HG02678 (cell line): ENCODE data around the gene LPAR6.

ENCODE experiments used
- ATAC-seq: cut with Tn5 transposase; IDR thresholded peaks from one replicate; pipeline ENCODE4 v1.9.1; 2021; ENCODE audit warnings: mild to moderate bottlenecking, moderate library complexity; ENCODE audit not compliant: unreplicated experiment

Gene LPAR6

DNA sequence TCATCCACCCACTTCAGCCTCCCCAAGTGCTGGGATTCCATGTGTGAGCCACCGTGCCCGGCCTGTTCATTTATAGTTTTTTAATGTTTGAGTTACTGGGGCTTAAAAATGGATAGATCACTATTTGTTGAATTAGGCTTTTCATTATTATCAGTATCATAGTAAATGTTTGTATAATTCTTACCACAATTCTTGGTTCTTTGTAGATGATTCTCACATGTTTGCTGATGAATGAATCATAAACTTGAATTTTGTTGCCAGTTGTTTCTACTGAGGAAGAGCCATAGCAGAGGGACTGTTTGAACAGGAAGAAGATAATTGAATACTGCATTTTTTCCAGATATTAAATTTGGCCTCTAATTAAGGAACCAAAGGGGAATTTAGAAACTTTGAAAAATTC lies 2.6 kb upstream of the LPAR6 start:
- no peak for ATAC-seq

DNA sequence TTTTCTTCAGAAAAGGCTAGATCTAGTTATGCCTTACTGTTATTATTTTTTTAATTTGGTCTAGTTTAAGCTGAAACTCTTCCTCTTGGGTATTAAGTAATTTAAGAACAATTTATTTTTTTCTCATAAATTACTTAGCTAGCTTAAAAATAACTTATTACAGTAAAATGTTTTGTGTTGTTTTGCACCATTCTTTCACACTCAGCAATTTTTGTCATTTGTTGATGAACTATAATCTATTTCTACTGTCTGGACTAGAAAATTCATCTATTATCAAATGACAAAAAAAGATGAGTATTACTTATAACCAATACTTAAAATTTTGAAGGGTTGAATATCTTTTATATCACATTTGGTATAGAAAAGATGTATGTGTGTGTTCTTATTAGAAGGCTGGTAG lies 1.6 kb upstream of the LPAR6 start:
- ATAC-seq: no peak

DNA sequence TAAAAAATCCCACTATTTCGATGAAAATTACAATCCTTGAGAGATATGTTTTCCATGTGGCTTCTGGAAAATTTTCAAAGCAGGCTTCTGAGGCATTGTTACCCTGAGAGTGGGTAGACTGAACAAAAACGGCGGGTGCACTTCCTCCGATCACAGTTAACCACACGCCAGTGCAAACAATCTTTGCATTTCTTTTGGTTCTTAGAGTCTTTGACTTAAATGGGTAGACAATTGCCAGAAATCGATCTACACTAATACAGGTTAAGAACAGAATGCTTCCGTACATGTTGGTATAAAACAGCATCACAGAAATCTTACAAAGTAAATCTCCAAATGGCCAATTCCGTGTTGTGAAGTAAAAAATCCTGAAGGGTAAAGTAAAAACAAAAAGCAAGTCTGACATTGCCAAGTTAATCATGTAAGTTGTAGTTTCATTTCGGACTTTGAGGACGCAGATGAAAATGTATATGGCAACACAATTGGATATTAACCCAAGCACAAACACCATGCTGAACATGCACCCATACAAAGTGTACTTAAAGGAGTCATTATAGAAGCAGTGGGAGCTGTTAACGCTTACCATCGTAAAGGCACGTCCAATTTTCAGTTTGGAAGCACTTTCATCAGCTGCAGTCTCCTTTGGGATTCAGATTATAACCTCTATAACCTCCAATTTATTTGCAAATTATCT lies 927 bp downstream of the LPAR6 start:
- peak; percentile 54 for ATAC-seq

DNA sequence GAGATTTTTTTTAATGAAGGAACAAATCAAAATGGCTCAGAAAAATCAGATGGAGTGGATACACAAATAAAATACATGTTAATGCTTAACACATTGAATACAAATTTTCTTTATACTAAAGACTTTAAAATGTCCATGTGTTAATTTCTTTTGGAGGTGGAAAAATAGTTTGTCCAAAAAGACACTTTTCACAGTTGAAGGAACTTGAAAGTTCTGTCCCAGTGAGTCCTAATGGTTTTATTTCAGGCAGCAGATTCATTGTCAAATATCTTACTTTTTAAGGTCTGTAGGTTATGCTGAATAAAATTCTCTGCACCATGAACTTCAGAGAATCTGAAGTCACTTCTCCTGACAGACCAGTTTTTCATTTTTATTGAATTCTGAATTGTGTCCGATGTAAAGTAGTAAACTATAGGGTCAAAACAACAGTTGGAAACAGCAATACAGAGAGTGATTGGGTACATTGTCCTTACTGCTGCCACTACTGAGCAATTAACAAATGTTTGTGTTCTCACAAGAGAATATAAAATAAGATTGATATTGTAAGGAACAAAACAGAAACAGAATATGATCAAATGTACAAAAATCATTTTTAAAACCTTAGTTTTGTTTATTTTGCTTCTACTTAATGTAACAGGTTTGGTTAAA lies 1.6 kb downstream of the LPAR6 start:
- ATAC-seq: no peak

DNA sequence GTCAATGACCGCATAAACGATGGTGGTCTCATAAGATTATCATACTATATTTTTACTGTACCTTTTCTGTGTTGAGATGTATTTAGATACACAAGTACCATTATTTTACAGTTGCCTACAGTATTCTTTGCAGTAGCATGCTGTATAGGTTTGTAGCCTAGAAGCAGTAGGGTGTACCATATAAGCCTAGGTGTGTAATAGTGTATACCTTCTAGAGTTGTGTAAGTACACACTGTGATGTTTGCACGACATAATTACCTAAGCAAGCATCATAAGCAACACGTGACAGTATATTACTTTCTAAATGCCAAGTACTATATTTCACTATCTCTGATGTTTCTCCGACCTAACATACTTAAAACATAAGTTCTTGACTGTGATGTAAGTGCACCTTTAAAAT lies 2.7 kb downstream of the LPAR6 start:
- ATAC-seq: no peak

DNA sequence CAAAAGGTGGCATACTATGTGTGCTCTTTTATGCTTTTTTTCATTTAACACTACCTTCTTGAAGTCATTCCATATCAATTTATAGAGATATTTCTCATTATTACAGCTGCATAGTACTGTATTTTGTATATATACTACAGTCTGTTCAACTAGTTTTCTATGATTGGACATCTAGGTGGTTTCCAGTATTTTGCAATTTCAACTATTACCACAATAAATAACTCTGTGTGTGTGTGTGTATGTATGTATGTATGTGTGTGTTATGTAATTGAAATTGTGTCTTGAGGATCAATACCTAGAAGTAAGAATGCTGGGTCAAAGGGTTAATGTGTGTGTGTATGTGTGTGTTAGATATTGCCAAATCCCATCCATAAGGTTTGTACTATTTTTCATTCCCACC lies 7.0 kb downstream of the LPAR6 start:
- no peak for ATAC-seq

DNA sequence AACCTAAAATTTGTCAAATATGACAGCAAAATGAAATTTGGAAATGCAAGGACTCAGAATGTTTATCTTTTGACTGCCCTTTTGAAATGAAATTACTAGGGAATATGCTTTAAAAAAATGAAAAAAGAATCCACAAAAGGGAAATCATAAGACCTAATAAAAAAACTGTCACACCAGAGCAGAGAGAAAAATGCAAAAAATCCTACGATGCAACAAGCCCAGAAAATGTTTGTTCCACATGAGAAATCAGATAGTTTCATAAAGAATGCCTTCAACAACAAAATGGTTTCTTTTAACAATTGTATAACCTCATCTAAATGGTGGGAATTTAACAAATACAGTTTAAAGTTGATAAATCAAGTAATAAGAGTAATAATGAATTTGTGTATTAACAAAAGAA lies 8.0 kb downstream of the LPAR6 start:
- no peak for ATAC-seq

DNA sequence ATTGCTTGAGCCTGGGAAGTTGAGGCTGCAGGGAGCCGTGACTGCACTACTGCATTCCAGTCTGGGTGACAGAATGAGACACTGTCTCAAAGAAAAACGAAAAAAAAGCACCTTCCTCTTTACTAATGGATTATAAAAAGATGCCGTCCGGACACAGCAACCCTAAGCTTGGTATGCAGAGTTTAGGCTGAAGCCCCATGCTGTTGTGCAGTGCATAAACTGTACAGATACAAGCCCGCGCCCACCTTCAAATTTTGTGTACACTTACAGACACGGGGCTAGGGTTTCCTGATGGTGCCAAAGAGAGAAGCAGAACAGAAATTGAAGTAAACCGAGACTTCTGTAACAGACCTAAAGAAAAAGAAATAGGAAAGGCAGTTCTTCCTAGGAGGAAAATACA lies 9.0 kb downstream of the LPAR6 start:
- no peak for ATAC-seq

DNA sequence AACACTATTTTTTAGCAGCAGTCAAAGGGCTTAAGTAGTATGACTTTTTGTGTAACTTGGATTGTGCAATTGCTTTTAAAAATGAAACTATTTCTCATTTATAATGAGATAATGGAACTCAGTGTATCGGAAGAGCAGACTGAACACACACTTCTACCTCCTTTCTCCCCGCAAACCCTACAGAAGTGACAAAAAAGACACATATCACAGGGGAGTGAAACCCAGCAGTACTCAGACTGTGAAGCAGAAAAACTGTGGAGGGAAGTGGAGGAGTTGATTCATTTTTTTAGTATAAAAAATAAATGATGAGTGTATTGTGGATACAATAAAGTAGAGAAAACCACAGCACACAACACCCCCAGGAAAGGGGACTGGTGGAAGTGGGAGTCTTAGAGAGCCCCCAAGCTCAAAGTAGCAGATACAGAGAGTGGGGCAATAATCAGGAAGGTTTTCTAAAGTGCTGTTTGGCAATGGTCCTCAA lies 9.7 kb downstream of the LPAR6 start:
- no peak for ATAC-seq

DNA sequence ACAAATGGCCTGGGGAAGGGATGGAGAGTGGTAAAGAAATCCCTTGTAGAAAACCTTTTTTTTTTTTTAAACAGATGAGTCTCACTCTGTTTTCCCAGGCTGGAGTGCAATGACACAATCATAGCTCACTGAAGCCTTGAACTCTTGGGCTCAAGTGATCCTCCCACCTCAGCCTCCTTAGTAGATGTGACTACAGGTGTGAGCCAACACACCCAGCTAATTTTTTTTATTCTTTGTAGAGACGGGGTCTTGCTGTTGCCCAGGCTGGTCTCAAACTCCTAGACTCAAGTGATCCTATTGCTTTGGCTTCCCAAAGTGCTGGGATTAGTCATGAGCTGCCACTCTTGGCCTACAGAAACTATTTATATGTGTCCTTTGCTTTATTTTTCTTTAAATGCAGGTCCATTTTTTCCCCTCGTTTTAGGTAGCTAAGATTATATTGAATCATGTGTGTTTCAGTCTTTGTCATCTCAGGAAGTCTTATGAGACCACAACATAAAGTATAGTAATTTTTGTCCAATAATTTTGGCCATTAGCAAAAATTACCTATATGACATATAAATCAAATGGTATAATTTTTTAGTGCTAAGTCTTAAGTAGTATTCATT lies 10.5 kb downstream of the LPAR6 start:
- ATAC-seq: no peak

DNA sequence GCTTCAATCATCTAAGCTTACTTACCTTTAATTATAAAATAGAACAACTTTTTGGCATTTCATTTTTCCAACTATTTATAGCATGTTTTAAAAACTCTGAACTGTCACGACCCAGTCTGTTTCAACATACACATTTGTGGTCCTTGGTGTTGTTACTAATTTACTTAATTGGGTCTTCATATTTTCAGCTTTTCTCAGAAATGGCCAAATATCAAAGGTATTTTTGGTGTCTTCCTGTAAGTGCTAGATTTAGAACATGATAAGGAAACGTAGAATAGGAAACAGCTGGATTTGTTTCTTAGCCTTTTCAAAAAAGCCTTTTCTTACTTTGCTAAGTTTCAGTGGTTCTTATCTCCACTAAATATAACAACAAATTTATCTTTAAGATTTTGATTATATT lies 11.4 kb downstream of the LPAR6 start:
- ATAC-seq: no peak

DNA sequence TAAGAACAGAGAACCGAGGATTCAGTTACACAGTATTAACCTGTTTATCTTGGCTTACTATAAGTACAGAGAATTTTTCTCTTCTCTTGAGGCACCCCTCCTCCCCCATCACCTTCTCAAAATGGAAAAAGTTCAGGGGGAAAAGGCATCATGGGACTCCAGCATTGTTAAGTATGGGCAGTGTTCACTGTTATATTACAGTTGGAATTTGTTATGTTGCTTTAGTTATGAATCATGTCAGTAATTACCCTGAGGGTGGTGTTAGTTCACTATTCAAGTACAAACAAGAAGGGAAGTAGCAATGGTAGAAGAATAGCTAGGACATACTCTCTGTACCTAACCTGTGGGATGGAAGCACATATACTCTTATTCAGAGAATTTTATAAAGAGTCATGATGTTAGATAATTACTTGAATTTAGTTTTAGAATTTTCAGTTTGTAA lies 12.0 kb downstream of the LPAR6 start:
- ATAC-seq: peak; percentile 52

DNA sequence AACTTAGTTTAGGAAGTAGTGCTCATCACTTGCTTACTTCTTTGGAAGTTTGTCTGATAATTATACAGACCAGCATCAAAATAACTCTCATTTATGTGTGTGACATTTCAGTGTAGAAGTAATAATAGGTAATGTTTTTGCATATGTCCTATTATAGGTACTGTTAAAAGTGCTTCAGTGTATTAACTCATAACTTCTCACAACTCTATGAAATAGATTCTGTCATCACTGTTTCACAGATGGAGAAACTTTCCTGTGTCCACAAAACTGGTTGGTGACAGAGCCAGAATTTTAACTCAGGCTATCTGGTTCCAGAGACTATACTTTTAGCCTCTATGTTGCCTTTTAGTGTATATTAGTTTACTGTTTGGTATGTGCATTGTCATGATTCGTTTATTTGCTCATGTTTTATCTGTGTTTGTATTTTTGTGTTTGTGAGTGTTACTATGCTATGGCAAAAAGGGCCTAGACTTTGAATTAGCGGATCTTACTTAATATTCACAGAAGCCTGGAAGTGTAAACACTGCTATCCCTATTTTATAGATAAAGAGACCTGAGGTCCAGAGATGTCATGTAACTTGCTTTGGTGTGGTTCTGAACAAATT lies 12.7 kb downstream of the LPAR6 start:
- ATAC-seq: no peak

DNA sequence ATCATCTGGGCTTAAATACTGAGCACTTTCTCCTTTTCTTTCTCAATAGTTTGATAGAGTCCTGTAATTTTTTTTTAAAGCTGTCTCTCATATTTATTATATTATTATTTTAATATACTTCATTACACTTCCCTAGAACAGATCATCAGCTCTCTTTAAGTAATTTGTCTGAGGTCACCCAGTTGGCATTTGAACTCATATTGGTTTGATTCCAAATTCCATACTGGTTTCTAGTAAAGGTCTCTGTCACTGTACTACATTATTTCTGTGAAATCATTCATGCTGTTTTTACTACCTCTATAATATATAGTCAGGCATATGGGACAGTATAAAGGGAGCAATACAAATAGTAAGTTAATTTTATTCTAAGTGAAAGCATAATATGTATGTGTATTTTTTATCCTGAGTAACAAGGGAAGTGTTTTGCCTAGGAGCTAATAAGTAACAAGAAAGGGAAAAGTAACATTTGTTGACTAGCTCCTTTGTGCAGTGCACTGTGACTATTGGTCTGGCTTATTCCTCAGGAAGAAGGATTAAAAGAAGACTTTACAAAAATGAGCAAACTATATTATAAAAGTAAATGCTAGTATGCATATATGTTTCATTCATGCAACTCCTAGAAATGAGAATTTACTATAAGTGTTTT lies 14.3 kb downstream of the LPAR6 start:
- ATAC-seq: no peak

DNA sequence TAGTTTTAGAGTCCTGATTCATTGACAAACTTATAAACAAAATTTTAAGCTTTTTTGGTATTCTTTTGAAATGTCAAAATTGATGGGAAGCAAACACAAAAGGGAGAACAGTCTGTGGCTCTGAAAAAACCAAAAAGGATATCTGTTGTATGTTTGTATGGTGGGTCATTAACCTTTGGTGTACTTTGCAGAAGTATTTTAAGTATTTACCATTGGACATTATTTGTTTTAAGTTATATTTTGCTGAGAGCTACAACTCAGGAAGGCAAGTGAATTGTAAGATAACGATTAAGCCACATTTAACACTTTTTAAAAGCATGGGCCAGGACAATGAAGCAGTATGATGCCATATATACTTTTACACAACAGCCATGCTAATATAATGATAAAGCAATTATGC lies 15.2 kb downstream of the LPAR6 start:
- ATAC-seq: no peak

DNA sequence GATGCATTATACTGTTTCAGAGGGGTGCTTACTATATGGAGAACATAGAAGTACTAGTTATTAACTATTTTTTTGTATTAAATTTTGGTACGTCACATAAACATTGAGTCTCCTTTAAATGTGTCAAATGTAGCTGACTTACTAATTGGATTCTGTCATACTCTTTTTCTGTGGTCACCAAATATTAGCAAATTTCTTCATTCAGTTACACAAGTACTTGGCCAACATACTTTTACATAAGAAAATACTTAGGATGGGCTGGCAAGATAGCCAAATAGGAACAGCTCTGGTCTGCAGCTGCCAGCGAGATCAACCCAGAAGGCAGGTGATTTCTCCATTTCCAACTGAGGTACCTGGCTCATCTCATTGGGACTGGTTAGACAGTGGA lies 19.2 kb downstream of the LPAR6 start:
- no peak for ATAC-seq

DNA sequence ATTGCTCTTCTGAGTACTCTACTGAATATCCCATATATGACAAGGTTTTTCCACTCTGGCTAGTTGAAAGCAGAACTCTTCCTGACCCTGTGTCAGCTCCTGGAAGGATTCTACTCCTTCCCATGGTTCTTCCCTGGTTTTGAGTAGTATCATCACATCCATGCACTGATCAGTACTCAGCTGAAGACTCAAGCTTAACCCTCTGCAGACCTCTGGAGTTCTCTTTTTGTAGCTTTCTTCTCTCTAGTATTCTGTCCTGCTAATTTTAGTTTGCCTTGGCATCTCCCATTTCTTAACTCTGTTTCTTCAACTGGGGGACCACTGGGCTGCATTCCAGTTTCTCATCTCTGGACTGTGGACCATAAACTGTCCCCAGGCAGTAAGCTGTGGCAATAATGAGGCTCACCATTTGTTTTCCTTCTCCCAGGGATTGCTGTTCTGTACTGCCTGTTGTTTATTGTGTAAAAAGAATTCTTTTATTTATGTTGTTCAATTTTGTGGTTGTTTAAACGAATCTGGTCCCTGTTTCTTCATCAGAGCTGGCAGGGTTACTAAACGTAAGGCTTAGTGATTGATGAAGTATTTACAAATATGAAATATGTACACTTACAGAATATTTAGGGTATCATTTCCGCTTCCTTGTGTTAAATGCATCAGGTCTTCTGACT lies 19.7 kb downstream of the LPAR6 start:
- no peak for ATAC-seq

DNA sequence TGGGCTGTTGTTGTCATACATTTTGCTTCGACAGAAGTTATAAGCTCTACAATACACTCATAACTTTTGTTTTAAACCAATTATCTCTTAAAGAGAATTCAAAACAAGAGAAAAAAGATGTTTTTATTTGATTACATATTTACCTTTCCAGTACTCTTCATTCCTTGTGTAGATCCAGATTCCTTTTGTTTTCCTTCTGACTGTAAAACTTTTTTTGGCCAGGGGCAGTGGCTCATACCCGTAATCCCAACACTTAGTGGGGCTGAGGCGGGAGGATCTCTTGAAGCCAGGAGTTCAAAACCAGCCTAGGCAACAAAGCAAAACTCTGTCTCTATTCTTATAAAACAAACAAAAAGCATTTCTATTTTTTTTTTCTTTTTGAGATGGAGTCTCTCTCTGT lies 21.7 kb downstream of the LPAR6 start:
- no peak for ATAC-seq

DNA sequence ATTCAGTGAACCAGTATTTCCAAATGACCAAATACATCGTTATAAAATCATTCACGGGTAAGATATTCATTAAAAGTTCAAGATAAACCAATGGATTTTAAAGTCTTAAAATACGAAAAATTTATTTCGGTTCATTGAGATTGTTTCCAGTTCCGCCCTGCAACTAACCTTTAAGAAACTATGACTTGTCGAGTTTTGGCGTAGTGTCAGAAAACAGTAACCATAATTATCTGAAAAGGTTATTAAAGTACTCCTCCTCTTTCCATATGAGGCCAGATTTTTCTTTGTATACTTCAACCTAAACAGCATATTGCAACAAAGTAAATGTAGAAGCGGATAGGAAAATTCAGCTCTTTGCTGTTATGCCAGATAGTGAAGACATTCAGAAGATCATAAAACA lies 26.1 kb downstream of the LPAR6 start:
- no peak for ATAC-seq

DNA sequence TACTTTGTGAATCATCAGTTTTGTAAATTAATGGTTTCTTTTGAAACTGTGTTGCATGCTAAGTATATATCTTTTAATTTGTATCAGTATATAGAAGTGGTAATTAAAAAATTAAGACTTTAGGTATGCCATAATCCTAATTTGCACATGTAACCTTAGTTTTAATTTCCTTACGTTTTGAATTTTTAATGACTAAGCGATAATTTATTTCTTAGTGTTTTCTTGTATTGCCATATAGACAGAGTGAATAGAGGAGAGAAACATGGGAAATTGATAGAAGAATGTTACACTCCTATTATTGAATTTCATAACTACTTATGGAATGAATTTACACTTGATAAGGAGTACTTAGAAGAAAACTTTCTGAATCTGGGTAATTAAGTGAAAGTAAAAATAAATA lies 29.5 kb downstream of the LPAR6 start:
- ATAC-seq: no peak

DNA sequence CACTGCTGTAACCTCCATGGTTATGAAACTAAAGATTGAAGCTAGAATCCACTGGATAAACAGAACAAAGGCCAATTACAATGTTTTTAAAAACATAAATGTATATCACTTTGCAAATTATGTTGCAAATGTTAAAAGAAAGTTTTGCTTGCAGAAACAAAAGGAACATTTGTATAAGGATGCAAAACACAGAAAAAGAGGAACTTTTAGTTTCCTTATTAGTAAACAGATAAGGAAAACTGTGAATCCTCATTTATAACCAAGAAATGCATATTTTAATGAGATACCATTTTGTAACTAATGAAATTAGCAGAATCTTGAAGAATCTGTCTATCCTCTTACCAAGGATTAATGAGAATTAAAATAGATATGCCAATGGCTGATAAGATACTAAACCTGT lies 32.3 kb downstream of the LPAR6 start:
- ATAC-seq: no peak
